Tibial nerve (tissue), 4 donors: Measurements from ENCODE around the gene UFSP2. TPM values are rescaled to one million over a fixed set of nuclear protein-coding genes. Genes with fewer than 3 reads are reported as not detected.
"Not testable (repeated sequence)": the region's sequence is repeated elsewhere in the genome, so short reads cannot be mapped to it uniquely, and the experiment has no call there.

Experiments
- DNase-seq, 2 donors: peaks; one replicate each; pipeline ENCODE4 v3.0.0-alpha.2; 2019; ENCODE audit warnings: low spot score in 2 of 2
- H3K27ac ChIP-seq, 4 donors: fragments of 200-600 bp; sonication (generic) in 3 of 4; one replicate each; pipeline ENCODE4 v1.5.1; 2017 to 2019; ENCODE audit warnings: mild to moderate bottlenecking in 1 of 4
- H3K27me3 ChIP-seq, 2 donors: fragments of 200-600 bp; sonication (generic) in 1 of 2; one replicate each; pipeline versions ENCODE4 v1.5.1 to v1.6.0; 2017 to 2019
- H3K36me3 ChIP-seq, 3 donors: fragments of 200-600 bp; sonication (generic); one replicate each; pipeline ENCODE4 v1.5.1; 2018 to 2019
- H3K4me1 ChIP-seq, 4 donors: fragments of 200-600 bp; sonication (generic) in 3 of 4; one replicate each; pipeline ENCODE4 v1.5.1; 2017 to 2019
- H3K4me3 ChIP-seq, 4 donors: fragments of 200-600 bp; sonication (generic) in 3 of 4; one replicate each; pipeline ENCODE4 v1.5.1; 2017 to 2019; ENCODE audit warnings: mild to moderate bottlenecking in 1 of 4, moderate library complexity in 1 of 4
- H3K9me3 ChIP-seq, 4 donors: fragments of 200-600 bp; sonication (generic) in 3 of 4; one replicate each; pipeline ENCODE4 v1.5.1; 2017 to 2019
- EP300 ChIP-seq, 2 donors: sonication (generic); formaldehyde crosslinking; IDR thresholded peaks; one replicate each; pipeline ENCODE4 v1.6.1; 2017; ENCODE audit warnings: antibody characterized with exemption in 2 of 2, mild to moderate bottlenecking in 1 of 2
- POLR2A ChIP-seq, 2 donors: fragments of 450-650 bp; IDR thresholded peaks; one replicate each; pipeline ENCODE4 v1.6.1; 2017; ENCODE audit warnings: antibody characterized with exemption in 2 of 2, mild to moderate bottlenecking in 2 of 2, moderate library complexity in 2 of 2
- WGBS, 2 donors: methylation state at CpG; one replicate each; pipeline ENCODE4 v1.1.5; 2018; 5-methylcytosine and 5-hydroxymethylcytosine counted together
- total RNA-seq, 4 donors: library from RNA; depleted of rRNA; stranded (reverse); fragments of >200 nt; gene quantifications; one replicate each; pipeline ENCODE4 v1.1.0, GENCODE V29; 2016
- TF ChIP-seq, protein P1 (sequence below), 5 experiments: fragments of 200-600 bp in 3 of 5; fragments of 450-650 bp in 2 of 5; sonication (generic) in 3 of 5; IDR thresholded peaks; one replicate each; pipeline ENCODE4 v1.5.1; 2016 to 2019; ENCODE audit warnings: antibody characterized with exemption in 5 of 5, mild to moderate bottlenecking in 3 of 5, moderate library complexity in 2 of 5

UFSP2 gene
- total RNA-seq, 4 donors from 2014 or later: 19.4 to 35.0 (median 29.2) TPM

GRCh38 chr4:185371702-185372101 is 54.1 kb downstream of the UFSP2 start:
- Histone ChIP-seq H3K36me3 (peaks cover 0 to 42% (median 0%) of the 10 kb centered on the region in 3 donors), H3K4me1 (no peaks in the 10 kb centered on the region), H3K27me3 (no peaks in the 10 kb centered on the region), H3K27ac (no peak overlapping the region), H3K4me3 (no peak overlapping the region), H3K9me3 (no peaks in the 10 kb centered on the region)
- WGBS, 2 donors: 85 to 91% methylated on average over 11 of the region's 11 CpGs
- DNase-seq: no peak
- TF ChIP-seq, protein P1, sequence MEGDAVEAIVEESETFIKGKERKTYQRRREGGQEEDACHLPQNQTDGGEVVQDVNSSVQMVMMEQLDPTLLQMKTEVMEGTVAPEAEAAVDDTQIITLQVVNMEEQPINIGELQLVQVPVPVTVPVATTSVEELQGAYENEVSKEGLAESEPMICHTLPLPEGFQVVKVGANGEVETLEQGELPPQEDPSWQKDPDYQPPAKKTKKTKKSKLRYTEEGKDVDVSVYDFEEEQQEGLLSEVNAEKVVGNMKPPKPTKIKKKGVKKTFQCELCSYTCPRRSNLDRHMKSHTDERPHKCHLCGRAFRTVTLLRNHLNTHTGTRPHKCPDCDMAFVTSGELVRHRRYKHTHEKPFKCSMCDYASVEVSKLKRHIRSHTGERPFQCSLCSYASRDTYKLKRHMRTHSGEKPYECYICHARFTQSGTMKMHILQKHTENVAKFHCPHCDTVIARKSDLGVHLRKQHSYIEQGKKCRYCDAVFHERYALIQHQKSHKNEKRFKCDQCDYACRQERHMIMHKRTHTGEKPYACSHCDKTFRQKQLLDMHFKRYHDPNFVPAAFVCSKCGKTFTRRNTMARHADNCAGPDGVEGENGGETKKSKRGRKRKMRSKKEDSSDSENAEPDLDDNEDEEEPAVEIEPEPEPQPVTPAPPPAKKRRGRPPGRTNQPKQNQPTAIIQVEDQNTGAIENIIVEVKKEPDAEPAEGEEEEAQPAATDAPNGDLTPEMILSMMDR (IDR thresholded peaks at IDR 0.05): no peak
- TF ChIP-seq POLR2A (IDR thresholded peaks at IDR 0.05) (no peak), EP300 (IDR thresholded peaks at IDR 0.05) (no peak)

DNA sequence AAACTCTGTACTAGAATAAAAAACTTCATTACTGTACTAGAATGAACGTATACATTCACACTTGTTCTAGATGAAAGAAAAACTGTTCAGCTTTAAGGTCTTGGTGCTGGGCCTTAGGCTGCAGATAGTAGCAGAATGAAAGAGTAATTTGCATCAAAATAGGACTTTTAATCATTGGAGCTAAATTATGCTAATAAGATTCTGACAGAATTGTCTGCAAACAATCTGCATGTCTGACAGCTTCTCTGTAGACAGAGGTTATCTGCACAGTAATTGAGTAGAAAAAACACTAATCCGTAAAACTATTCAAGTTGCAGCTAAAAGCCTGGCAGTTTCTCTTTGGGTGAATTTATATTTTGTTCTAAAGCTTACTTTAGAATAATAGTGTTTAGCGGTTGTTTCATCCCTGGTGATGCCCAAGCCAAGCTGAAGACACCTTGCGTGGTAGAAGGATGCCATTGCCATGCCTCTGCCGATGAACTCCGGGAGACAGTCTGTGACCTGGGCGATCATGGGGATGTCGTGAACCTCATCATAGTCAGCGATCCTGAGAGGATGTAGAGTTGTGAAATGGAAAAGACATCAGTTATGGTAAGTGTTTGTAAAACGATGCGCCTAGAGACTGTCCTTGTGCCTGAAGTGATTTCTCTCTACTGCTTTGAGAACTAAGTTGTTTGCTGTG is 55.4 kb downstream of the UFSP2 start:
- DNase-seq: no peak
- Histone ChIP-seq H3K27me3 (no peaks in the 10 kb centered on the region), H3K4me1 (no peaks in the 10 kb centered on the region), H3K9me3 (no peaks in the 10 kb centered on the region), H3K27ac (no peak overlapping the region), H3K4me3 (no peak overlapping the region), H3K36me3 (peaks cover 0 to 42% (median 0%) of the 10 kb centered on the region in 3 donors)
- TF ChIP-seq, protein P1 (IDR thresholded peaks at IDR 0.05): no peak
- TF ChIP-seq EP300 (IDR thresholded peaks at IDR 0.05): no peak
- TF ChIP-seq POLR2A (IDR thresholded peaks at IDR 0.05): no peak
- 90 to 94% methylated on average over 11 of the region's 11 CpGs for WGBS, 2 donors

DNA sequence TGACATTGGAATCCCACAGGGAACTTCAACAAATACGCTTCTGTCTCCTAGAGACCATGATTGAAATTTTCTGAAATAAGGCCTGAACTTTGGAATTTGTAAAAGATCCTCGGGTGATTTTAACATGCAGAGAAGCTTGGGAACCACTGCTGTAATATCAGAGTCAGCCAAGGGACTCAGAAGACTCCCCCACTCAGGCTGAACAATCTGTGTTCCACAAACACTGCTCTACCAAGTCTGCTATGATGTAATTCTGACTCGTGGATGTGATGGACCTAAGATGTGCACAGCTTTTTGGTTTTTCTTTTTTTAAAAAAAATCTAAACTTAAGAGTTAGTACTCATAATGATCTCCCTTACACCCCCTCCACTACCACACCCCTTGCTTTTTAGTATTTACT is 56.0 kb downstream of the UFSP2 start:
- 57 to 58% methylated on average over 3 of the region's 3 CpGs for WGBS, 2 donors
- Histone ChIP-seq H3K4me1 (no peaks in the 10 kb centered on the region), H3K9me3 (no peaks in the 10 kb centered on the region), H3K4me3 (no peak overlapping the region), H3K27ac (no peak overlapping the region), H3K27me3 (no peaks in the 10 kb centered on the region), H3K36me3 (peaks cover 0 to 42% (median 0%) of the 10 kb centered on the region in 3 donors)
- DNase-seq: no peak
- TF ChIP-seq, protein P1 (IDR thresholded peaks at IDR 0.05): no peak
- no peak for TF ChIP-seq POLR2A (IDR thresholded peaks at IDR 0.05)
- no peak for TF ChIP-seq EP300 (IDR thresholded peaks at IDR 0.05)

DNA sequence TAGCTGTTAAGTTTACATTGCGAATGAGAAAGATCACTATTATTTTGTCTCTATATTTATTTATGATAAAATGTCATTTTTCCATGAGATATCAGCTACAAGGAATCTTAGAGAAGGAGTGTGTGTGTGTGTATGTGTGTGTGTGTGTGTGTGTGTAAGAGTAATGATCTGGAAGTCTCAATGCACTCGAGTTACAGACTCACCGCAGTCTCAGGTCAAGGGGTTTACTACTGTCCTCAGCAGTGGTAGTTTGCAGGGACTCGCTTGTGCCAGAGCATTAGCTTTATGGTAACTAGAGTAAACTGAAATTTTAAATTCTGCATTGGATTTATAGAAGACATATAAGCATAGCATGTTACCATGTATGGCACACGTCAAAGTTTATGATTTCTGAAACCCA is 60.9 kb downstream of the UFSP2 start:
- H3K9me3 ChIP-seq: no peaks in the 10 kb centered on the region
- H3K4me1 ChIP-seq: no peaks in the 10 kb centered on the region
- H3K27me3 ChIP-seq: no peaks in the 10 kb centered on the region
- H3K27ac ChIP-seq: no peak overlapping the region
- H3K4me3 ChIP-seq: no peak overlapping the region
- peaks cover 0 to 9% (median 0%) of the 10 kb centered on the region in 3 donors for H3K36me3 ChIP-seq
- WGBS, 2 donors: 87 to 95% methylated on average over 5 of the region's 5 CpGs
- no peak for DNase-seq
- TF ChIP-seq, protein P1 (IDR thresholded peaks at IDR 0.05): no peak
- TF ChIP-seq EP300 (IDR thresholded peaks at IDR 0.05) (no peak), POLR2A (IDR thresholded peaks at IDR 0.05) (no peak)

GRCh38 chr4:185363251-185363650 is 62.5 kb downstream of the UFSP2 start:
- no peaks in the 10 kb centered on the region for H3K9me3 ChIP-seq
- DNase-seq: no peak
- no peak overlapping the region for H3K4me3 ChIP-seq
- no peaks in the 10 kb centered on the region for H3K4me1 ChIP-seq
- no peaks in the 10 kb centered on the region for H3K27me3 ChIP-seq
- peaks cover 0 to 17% (median 0%) of the 10 kb centered on the region in 3 donors for H3K36me3 ChIP-seq
- TF ChIP-seq, protein P1 (IDR thresholded peaks at IDR 0.05): no peak
- TF ChIP-seq EP300 (IDR thresholded peaks at IDR 0.05) (no peak), POLR2A (IDR thresholded peaks at IDR 0.05) (no peak)
- H3K27ac ChIP-seq: no peak overlapping the region
- 57 to 60% methylated on average over 3 of the region's 3 CpGs for WGBS, 2 donors

DNA sequence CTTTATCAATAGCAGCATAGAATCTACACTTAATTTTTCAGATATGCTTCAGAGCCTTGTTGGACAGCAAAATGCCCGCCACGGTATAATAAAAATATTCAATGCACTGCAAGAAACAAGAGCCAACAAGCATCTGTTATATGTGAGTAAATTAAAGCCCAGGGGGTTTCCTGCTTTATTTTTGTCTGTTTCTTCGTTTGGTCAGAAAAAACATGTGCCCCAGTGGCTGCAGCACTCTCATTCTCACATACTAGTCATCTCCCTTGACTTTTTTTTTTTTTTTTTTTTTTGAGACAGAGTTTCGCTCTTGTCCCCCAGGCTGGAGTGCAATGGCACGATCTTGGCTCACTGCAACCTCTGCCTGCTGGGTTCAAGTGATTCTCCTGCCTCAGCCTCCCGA is 63.2 kb downstream of the UFSP2 start:
- H3K9me3 ChIP-seq, H3K4me1 ChIP-seq, DNase-seq, H3K27me3 ChIP-seq, H3K4me3 ChIP-seq, H3K27ac ChIP-seq: not testable (repeated sequence)
- H3K36me3 ChIP-seq: peaks cover 0 to 12% (median 0%) of the 10 kb centered on the region in 3 donors
- WGBS, 2 donors: 68 to 74% methylated on average over 6 of the region's 6 CpGs
